Natural killer cell (primary cell): ENCODE results near the gene RALGAPB. TPM values are rescaled to one million over a fixed set of nuclear protein-coding genes. Genes with fewer than 3 reads are reported as not detected.
A peak's percentile ranks its signal among the peaks of the same experiment; 100 is the strongest.

Experiments used
- ATAC-seq, 3 donors: fragments of 150-1000 bp in 2 of 3; fragments of 200-7000 bp in 1 of 3; cut with Tn5 transposase; 1 replicate in 1 of 3; 2 replicates in 2 of 3; pipeline ENCODE4 v1.10.0; 2021; ENCODE audit warnings: mild to moderate bottlenecking in 2 of 3, moderate library complexity in 2 of 3
- DNase-seq, 2 donors: peaks; one replicate each; pipeline versions ENCODE4 v3.0.0 to v3.0.0-alpha.2; 2013 to 2021; ENCODE audit warnings: mixed read lengths in 1 of 2
- H3K27ac ChIP-seq: one replicate; pipeline ENCODE4 v1.5.1; 2013; ENCODE audit warnings: mild to moderate bottlenecking, low read length
- H3K27me3 ChIP-seq: one replicate; pipeline ENCODE4 v1.6.1; 2013; ENCODE audit warnings: low read length; ENCODE audit not compliant: control insufficient read depth, insufficient read depth
- H3K36me3 ChIP-seq: one replicate; pipeline ENCODE4 v1.6.1; 2013; ENCODE audit warnings: low read length; ENCODE audit not compliant: control insufficient read depth, insufficient read depth
- H3K4me1 ChIP-seq: one replicate; pipeline ENCODE4 v1.6.1; 2013; ENCODE audit warnings: low read length; ENCODE audit not compliant: control insufficient read depth, insufficient read depth
- H3K4me3 ChIP-seq: one replicate; pipeline ENCODE4 v1.5.1; 2013; ENCODE audit warnings: low read length
- H3K9me3 ChIP-seq: one replicate; pipeline ENCODE4 v1.6.1; 2013; ENCODE audit warnings: low read length; ENCODE audit not compliant: control insufficient read depth, insufficient read depth
- H3K27ac Mint-ChIP-seq, 2 donors: one replicate each; pipeline ENCODE4 v1.8.0; 2022; ENCODE audit warnings: mild to moderate bottlenecking in 2 of 2, mixed read lengths in 2 of 2, moderate library complexity in 1 of 2
- H3K27me3 Mint-ChIP-seq, 2 donors: one replicate each; pipeline ENCODE4 v1.8.0; 2022; ENCODE audit warnings: low read depth in 2 of 2, mixed read lengths in 2 of 2
- H3K36me3 Mint-ChIP-seq: one replicate; pipeline ENCODE4 v1.8.0; 2022; ENCODE audit warnings: mixed read lengths
- H3K4me1 Mint-ChIP-seq, 2 donors: one replicate each; pipeline ENCODE4 v1.8.0; 2022; ENCODE audit warnings: mixed read lengths in 2 of 2
- H3K4me3 Mint-ChIP-seq: one replicate; pipeline ENCODE4 v1.8.0; 2022; ENCODE audit warnings: mild to moderate bottlenecking, moderate library complexity, mixed read lengths
- H3K9me3 Mint-ChIP-seq, 2 donors: one replicate each; pipeline ENCODE4 v1.8.0; 2022; ENCODE audit warnings: mixed read lengths in 2 of 2
- CTCF ChIP-seq: fragments of 200-600 bp; IDR thresholded peaks from one replicate; pipeline ENCODE4 v1.8.0; 2022; ENCODE audit warnings: antibody characterized with exemption
- WGBS: methylation state at CpG from one replicate; pipeline ENCODE4 v1.1.7; 2013; ENCODE audit warnings: missing lambda C conversion rate; ENCODE audit not compliant: insufficient coverage; 5-methylcytosine and 5-hydroxymethylcytosine counted together
- intact Hi-C: fragments of 100-400 bp; cut with micrococcal nuclease; formaldehyde crosslinking; loops from one replicate; pipeline ENCODE4 v1.14.2; 2022
- total RNA-seq, 4 donors: library from RNA; stranded (reverse); fragments of 120-200 nt in 1 of 4; gene quantifications; one replicate each; pipeline versions ENCODE4 v1.2.3 to v1.2.4, GENCODE V29; 2013 to 2022

The RALGAPB gene
- total RNA-seq, 3 donors from 2014 or later (not counting 1 experiment from before 2014, with no cell fraction given) = 45.1 to 73.1 (median 57.4) TPM

- Mint-ChIP-seq H3K27ac (peak overlapping the region; percentile 88 to 92), H3K4me1 (peaks cover 50 to 53% of the 10 kb centered on the region in 2 donors), H3K9me3 (no peaks in the 10 kb centered on the region), H3K36me3 (peaks cover 8% of the 10 kb centered on the region), H3K27me3 (peaks cover 0 to 1% of the 10 kb centered on the region in 2 donors), H3K4me3 (peak overlapping the region; percentile 93)
- Histone ChIP-seq H3K4me1 (peaks cover 19% of the 10 kb centered on the region), H3K4me3 (no peak overlapping the region), H3K9me3 (no peaks in the 10 kb centered on the region), H3K36me3 (peaks cover 20% of the 10 kb centered on the region), H3K27me3 (no peaks in the 10 kb centered on the region), H3K27ac (no peak overlapping the region)
- ATAC-seq (no peak), DNase-seq (no peak)
- no peak for TF ChIP-seq CTCF
- WGBS = 84% methylated on average over 9 of the region's 9 CpGs
- intact Hi-C loops = no loop called here
Measured at GRCh38 chr20:38433304-38433972, 39.2 kb upstream of the RALGAPB start.

- H3K27me3 Mint-ChIP-seq = peaks cover 7 to 10% of the 10 kb centered on the region in 2 donors
- peaks cover 45 to 47% of the 10 kb centered on the region in 2 donors for H3K4me1 Mint-ChIP-seq
- Histone ChIP-seq H3K27me3 (no peaks in the 10 kb centered on the region), H3K27ac (peak overlapping the region; percentile 88), H3K4me1 (peaks cover 19% of the 10 kb centered on the region), H3K36me3 (peaks cover 11% of the 10 kb centered on the region), H3K9me3 (no peaks in the 10 kb centered on the region), H3K4me3 (peak overlapping the region; percentile 94)
- DNase-seq = peak; percentile 24 to 53
- peak; percentile 9 to 21 (median 12) for ATAC-seq
- H3K36me3 Mint-ChIP-seq = peaks cover 8% of the 10 kb centered on the region
- intact Hi-C loops = no loop called here
- WGBS = 6% methylated on average over 16 of the region's 16 CpGs
- no peaks in the 10 kb centered on the region for H3K9me3 Mint-ChIP-seq
- no peak for TF ChIP-seq CTCF
- H3K4me3 Mint-ChIP-seq = peak overlapping the region; percentile 93
- peak overlapping the region; percentile 88 to 92 for H3K27ac Mint-ChIP-seq
Measured at GRCh38 chr20:38434301-38434741, 38.3 kb upstream of the RALGAPB start.

- Mint-ChIP-seq H3K27ac (peak within 1 kb of the TSS; percentile 88 to 92), H3K4me1 (peaks cover 43 to 44% of the 10 kb centered on the region in 2 donors), H3K27me3 (peaks cover 8 to 10% of the 10 kb centered on the region in 2 donors), H3K9me3 (no peaks in the 10 kb centered on the region), H3K36me3 (peaks cover 8% of the 10 kb centered on the region), H3K4me3 (peak within 1 kb of the TSS; percentile 93)
- TF ChIP-seq CTCF = peak; percentile 100
- Histone ChIP-seq H3K27me3 (no peaks in the 10 kb centered on the region), H3K9me3 (no peaks in the 10 kb centered on the region), H3K27ac (peak within 1 kb of the TSS; percentile 88), H3K4me1 (peaks cover 19% of the 10 kb centered on the region), H3K36me3 (peaks cover 6% of the 10 kb centered on the region), H3K4me3 (peak within 1 kb of the TSS; percentile 94)
- ATAC-seq (peak; percentile 91 to 96 (median 93)), DNase-seq (peak; percentile 87 to 97)
- intact Hi-C loops = loop anchor here (1.0 kb wide), 2 partner anchors 11 to 37 kb away; partner anchors contain the start of gene RALGAPB
- under 1% methylated on average over 65 of the region's 65 CpGs for WGBS
Measured at GRCh38 chr20:38434770-38435554, 37.7 kb upstream of the RALGAPB start, which contains the start of gene SNHG17. Gene SNHG17 (minus strand): TSS chr20:38435328.
